Posterior vena cava (tissue), 2 donors: ENCODE results near the gene ACP5. TPM values are rescaled to one million over a fixed set of nuclear protein-coding genes. Genes with fewer than 3 reads are reported as not detected.
"Not testable (repeated sequence)": the region's sequence is repeated elsewhere in the genome, so short reads cannot be mapped to it uniquely, and the experiment has no call there.

ENCODE experiments used
- DNase-seq: peaks from one replicate; pipeline ENCODE4 v3.0.0-alpha.2; 2020; ENCODE audit warnings: low spot score
- intact Hi-C, 2 donors: fragments of 100-400 bp; cut with DNase I; formaldehyde crosslinking; loops; one replicate each; pipeline versions ENCODE4 v1.14.1 to v1.14.2; 2022 to 2023
- total RNA-seq, 2 donors: library from RNA; stranded (reverse); fragmentation: NEBNext Ultra II Directional; extraction: Animal tissue kit (Norgen Biotek cat#: 25700); gene quantifications; one replicate each; pipeline ENCODE4 v1.2.1, GENCODE V29; 2021
- donor health status: DM: yes; HTN: yes; CAD: no.
- donor health status: DM: yes; HTN: yes; CAD: no.

Gene ACP5
- total RNA-seq, 2 donors from 2014 or later = 5.5 to 8.4 TPM

GRCh38 chr19:11586331-11586730 is 8.9 kb upstream of the ACP5 start:
- intact Hi-C loops = loop anchor here in 1 of 2 donors (2.0 kb wide), 1 partner anchor 90 kb away; no protein-coding TSS in a partner anchor
- no peak for DNase-seq

- no peak for DNase-seq
- intact Hi-C loops = no loop called here
Observed at GRCh38 chr19:11581740-11582139, 4.3 kb upstream of the ACP5 start.

GRCh38 chr19:11580116-11580515 is 2.7 kb upstream of the ACP5 start:
- no peak for DNase-seq
- intact Hi-C loops = no loop called here

- no peak for DNase-seq
- intact Hi-C loops = no loop called here
Observed at GRCh38 chr19:11578258-11579142, 1.1 kb upstream of the ACP5 start.

- DNase-seq = no peak
- intact Hi-C loops = no loop called here
Observed at GRCh38 chr19:11576227-11576626, 1.2 kb downstream of the ACP5 start.

GRCh38 chr19:11574689-11575088 is 2.8 kb downstream of the ACP5 start:
- intact Hi-C loops = no loop called here
- no peak for DNase-seq

- intact Hi-C loops, DNase-seq: not testable (repeated sequence)
Observed at GRCh38 chr19:11573763-11574162, 3.7 kb downstream of the ACP5 start.

GRCh38 chr19:11573354-11573753 is 4.1 kb downstream of the ACP5 start:
- intact Hi-C loops, DNase-seq: not testable (repeated sequence)

- DNase-seq = no peak
- intact Hi-C loops = no loop called here
Observed at GRCh38 chr19:11570039-11570462, 7.4 kb downstream of the ACP5 start.

- intact Hi-C loops = no loop called here
- DNase-seq = no peak
Observed at GRCh38 chr19:11566164-11566563, 11.3 kb downstream of the ACP5 start.

- intact Hi-C loops = not testable (repeated sequence)
Observed at GRCh38 chr19:11565649-11565980, 11.8 kb downstream of the ACP5 start.

GRCh38 chr19:11564082-11564807 is 13.2 kb downstream of the ACP5 start:
- intact Hi-C loops, DNase-seq: not testable (repeated sequence)

More at GRCh38 chr19:11565649-11565980, 11.8 kb downstream of the ACP5 start:
- not testable (repeated sequence) for DNase-seq

GRCh38 chr19:11563532-11563931 is 13.9 kb downstream of the ACP5 start:
- intact Hi-C loops = no loop called here
- no peak for DNase-seq

- no peak for DNase-seq
Observed at GRCh38 chr19:11560404-11561051, 16.9 kb downstream of the ACP5 start.

GRCh38 chr19:11558881-11559828 is 18.3 kb downstream of the ACP5 start, which contains the start of gene ELOF1:
Gene ELOF1 (minus strand): TSS chr19:11559230. CDS start chr19:11554347, 4,883 bp downstream.
- peak; percentile 99 for DNase-seq
- intact Hi-C loops = no loop called here

More at GRCh38 chr19:11560404-11561051, 16.9 kb downstream of the ACP5 start:
- intact Hi-C loops = no loop called here

- intact Hi-C loops = no loop called here
- no peak for DNase-seq
Observed at GRCh38 chr19:11556634-11557420, 20.6 kb downstream of the ACP5 start.

- no peak for DNase-seq
- intact Hi-C loops = no loop called here
Observed at GRCh38 chr19:11555246-11555645, 22.2 kb downstream of the ACP5 start.

- no peak for DNase-seq
- intact Hi-C loops = no loop called here
Observed at GRCh38 chr19:11554160-11554559, 23.3 kb downstream of the ACP5 start.
